Tibial nerve (tissue), 3 donors: ENCODE measurements around the gene DPY19L1.
"Not testable (repeated sequence)": the region's sequence is repeated elsewhere in the genome, so short reads cannot be mapped to it uniquely, and the experiment has no call there.

Experiments used
- CTCF ChIP-seq, 5 experiments: fragments of 200-600 bp in 3 of 5; fragments of 450-650 bp in 2 of 5; sonication (generic) in 3 of 5; IDR thresholded peaks; one replicate each; pipeline ENCODE4 v1.5.1; 2016 to 2019; ENCODE audit warnings: antibody characterized with exemption in 5 of 5, mild to moderate bottlenecking in 3 of 5, moderate library complexity in 2 of 5
- POLR2A ChIP-seq, 2 donors: fragments of 450-650 bp; IDR thresholded peaks; one replicate each; pipeline ENCODE4 v1.6.1; 2017; ENCODE audit warnings: antibody characterized with exemption in 2 of 2, mild to moderate bottlenecking in 2 of 2, moderate library complexity in 2 of 2

GRCh38 chr7:34919038-34919437, 118.2 kb downstream of the DPY19L1 start:
- TF ChIP-seq CTCF, POLR2A (IDR thresholded peaks at IDR 0.05): not testable (repeated sequence)
